Measurements from ENCODE around the gene ASH1L. TPM values are rescaled to one million over a fixed set of nuclear protein-coding genes. Genes with fewer than 3 reads are reported as not detected.

ASH1L gene
- total and polyA plus RNA-seq, 9 of the 15 experiments (the other 6 are each of a cell fraction or from before 2014, with no cell fraction given), result 2.0 to 23.3 (median 14.6) TPM

- POLR2A ChIA-PET, result interaction anchor here (0.9 to 1.7 kb wide), 2 partner anchors 9 to 12 kb away, joined by 3 to 8 read pairs; no protein-coding TSS in a partner anchor
- H3K36me3 ChIP-seq (ENCODE audit: control insufficient read depth, insufficient read depth, low read length), result peaks cover 16% of the 10 kb centered on the region; the same call in 2 of the 3 replicates
- FAIRE-seq, result no peak
Measured at GRCh38 chr1:155513300-155513916, 49.2 kb downstream of the ASH1L start.

More at GRCh38 chr1:155513300-155513916, 49.2 kb downstream of the ASH1L start:
- no TSS peak for BruUV-seq (replicated peaks)
- ATAC-seq (0 out of 3 replicates have a peak, but pooled peaks have one; percentile 31), DNase-seq (ENCODE audit: extremely low read depth in 1 of 4, low spot score in 3 of 4) (no peak)
- TF ChIP-seq ZNF586 (CRISPR knock-in tag; conservative IDR thresholded peaks at IDR 0.05) (no peak), NONO (IDR thresholded peaks at IDR 0.05; ENCODE audit: low read depth in 2 of 2, low read length in 1 of 2) (no peak), EGR1 (conservative IDR thresholded peaks at IDR 0.05) (no peak), MNT (conservative IDR thresholded peaks at IDR 0.05) (no peak), CEBPG (CRISPR knock-in tag; IDR thresholded peaks at IDR 0.05) (no peak), CEBPG (tag; conservative IDR thresholded peaks at IDR 0.05 in 1 of 2, IDR thresholded peaks at IDR 0.05 in 1 of 2) (no peak)
- TF ChIP-seq, protein P1, sequence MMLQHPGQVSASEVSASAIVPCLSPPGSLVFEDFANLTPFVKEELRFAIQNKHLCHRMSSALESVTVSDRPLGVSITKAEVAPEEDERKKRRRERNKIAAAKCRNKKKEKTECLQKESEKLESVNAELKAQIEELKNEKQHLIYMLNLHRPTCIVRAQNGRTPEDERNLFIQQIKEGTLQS (IDR thresholded peaks at IDR 0.05), result no peak
- TF ChIP-seq, protein P1 (CRISPR knock-in tag; conservative IDR thresholded peaks at IDR 0.05), result no peak
- CTCF ChIA-PET (ENCODE audit: low intra/inter-chr PET ratio), result no interaction called here
- H3K4me2 ChIP-seq (ENCODE audit: insufficient read depth, low read length), result no peak overlapping the region
- peaks cover 0 to 13% of the 10 kb centered on the region in 2 experiments; a peak in 2 of 5 replicates for H3K4me1 ChIP-seq (replicated peaks in 1 of 2; ENCODE audit: control insufficient read depth in 2 of 2, insufficient read depth in 2 of 2, low read length in 2 of 2)
- no peak overlapping the region for H2AFZ ChIP-seq (ENCODE audit: low read depth, low read length)
- 93% methylated on average over 3 of the region's 3 CpGs for WGBS (ENCODE audit: insufficient coverage, low coverage, missing lambda C conversion rate)
- H3K9me3 ChIP-seq (replicated peaks; ENCODE audit: control insufficient read depth, insufficient read depth, low read depth, low read length), result no peaks in the 10 kb centered on the region
- in situ Hi-C loops (cut with MboI), result no loop called here
- H4K20me1 ChIP-seq (replicated peaks; ENCODE audit: control insufficient read depth, insufficient read depth, low read length), result peaks cover 11% of the 10 kb centered on the region
- no peaks in the 10 kb centered on the region for H3K27me3 ChIP-seq (ENCODE audit: control insufficient read depth in 2 of 2, insufficient read depth in 2 of 2, low read length in 2 of 2)
- intact Hi-C loops (cut with micrococcal nuclease), result no loop called here
- H3K9ac ChIP-seq (ENCODE audit: insufficient read depth in 1 of 2, low read depth in 2 of 2, low read length in 2 of 2), result no peak overlapping the region
- H3K79me2 ChIP-seq (ENCODE audit: control insufficient read depth, insufficient read depth, low read length), result peaks cover 96% of the 10 kb centered on the region
- H3K9me1 ChIP-seq (ENCODE audit: control insufficient read depth, insufficient read depth, low read length), result peaks cover 3% of the 10 kb centered on the region
- H3K4me3 ChIP-seq, result no peak overlapping the region
- no peak overlapping the region for H3K27ac ChIP-seq (ENCODE audit: extremely low read depth, low read depth, low read length)
